NCI-H2029 treated with DMSO at 0.1 percent for 48 hours (cell line): ENCODE data around the gene RAPGEFL1.
"Not testable (repeated sequence)": the region's sequence is repeated elsewhere in the genome, so short reads cannot be mapped to it uniquely, and the experiment has no call there.

Experiments
- DNase-seq: peaks from one replicate; lab custom pipeline; 2025; lab: John Stamatoyannopoulos, UW

RAPGEFL1 gene

DNA sequence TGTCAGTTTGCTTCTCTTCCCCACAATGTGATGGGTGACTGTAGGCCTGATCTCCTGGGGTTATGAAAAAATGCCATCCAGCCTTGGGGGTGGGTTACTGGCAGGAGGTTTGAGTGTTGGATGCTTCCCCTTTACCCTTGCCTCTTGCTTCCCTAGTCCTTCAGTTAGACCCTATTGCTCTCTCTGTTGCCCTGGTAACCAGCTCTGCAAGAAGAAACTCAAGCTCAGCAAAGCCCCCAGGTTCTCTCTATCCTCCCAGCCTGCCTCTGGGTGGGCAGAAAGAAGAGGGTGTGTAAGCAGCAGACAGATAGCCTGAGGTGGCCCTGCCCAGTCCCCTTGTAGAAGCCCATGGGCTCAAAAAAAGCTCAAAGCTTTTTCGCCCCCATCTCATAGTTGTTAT is 2.8 kb upstream of the RAPGEFL1 start:
- no peak for DNase-seq

DNA sequence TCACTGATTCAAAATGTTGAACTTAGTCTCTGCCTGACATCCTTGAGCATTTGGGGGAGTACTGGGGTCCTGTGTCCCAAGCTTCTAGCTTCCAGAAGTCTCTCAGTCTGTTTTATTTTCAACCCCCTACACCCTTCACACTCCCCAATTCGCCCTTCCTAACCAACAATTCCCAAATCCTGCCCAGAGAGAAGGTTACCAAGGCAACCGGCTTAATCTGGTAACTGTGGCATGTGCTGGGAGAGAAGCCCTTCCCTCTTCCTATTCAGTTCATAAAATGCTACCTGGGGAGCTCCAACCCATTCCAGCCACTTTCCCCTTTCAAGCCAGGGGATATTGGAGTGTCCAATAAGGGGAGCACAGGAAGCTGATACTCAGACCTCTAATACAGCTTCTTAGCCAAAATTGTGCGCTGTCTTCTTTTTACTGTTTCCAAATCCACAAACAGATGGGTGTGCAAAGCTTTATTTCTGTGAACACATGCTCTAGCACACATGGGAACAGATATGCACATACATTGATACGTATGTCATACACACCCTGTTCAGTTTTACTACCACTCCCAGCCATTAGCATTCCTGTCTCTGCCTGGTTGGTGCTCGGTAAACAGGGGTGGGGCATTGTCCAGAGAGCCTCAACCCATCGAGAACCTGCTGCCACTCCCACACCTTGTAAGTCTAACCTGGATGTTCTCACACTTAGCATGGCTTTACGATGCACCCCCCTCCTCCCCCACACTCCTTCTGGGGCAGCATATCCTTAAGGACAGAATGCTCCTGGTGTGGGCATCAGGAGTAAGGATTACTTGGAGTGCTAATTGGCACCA is 1.1 kb upstream of the RAPGEFL1 start:
- DNase-seq, result no peak

DNA sequence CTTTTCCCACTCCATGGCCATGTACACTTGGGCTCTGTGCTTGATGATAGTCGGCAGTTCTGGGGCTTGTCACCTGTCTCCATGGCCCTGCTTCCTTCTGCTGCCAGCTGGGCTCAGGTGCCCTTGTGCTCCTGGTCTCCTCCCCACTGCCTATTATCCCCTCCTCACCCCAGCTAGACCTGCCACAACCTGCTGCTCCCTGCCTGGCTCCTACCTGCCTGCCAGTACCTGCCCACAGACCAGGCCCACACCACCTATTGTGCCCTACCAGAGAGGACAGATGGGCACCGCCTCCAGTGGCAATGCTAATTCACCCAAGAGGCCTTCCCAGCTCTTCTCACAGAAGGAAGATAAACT is 538 bp upstream of the RAPGEFL1 start:
- DNase-seq, result peak; percentile 11

DNA sequence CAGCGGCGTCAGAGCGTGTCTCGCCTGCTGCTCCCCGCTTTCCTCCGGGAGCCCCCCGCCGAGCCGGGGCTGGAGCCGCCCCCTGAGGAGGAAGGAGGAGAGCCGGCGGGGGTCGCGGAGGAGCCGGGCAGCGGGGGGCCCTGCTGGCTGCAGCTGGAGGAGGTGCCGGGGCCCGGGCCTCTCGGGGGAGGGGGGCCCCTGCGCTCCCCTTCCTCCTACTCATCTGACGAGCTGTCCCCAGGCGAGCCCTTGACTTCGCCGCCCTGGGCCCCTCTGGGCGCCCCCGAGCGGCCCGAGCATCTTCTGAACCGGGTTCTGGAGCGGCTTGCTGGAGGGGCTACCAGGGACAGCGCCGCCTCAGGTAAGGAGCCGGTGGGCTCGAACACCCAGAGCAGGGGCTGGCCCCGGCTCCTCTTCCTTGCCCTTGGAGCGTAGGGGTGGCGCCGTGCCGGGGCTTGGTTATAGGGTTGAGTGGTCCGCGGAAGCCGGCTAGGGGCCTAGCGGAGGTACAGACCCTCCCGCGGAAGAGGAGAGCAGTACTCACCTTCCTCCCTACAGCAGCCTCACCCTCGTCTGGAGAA is 841 bp downstream of the RAPGEFL1 start:
- no peak for DNase-seq

GRCh38 chr17:40178660-40179059 is 1.4 kb downstream of the RAPGEFL1 start:
- no peak for DNase-seq

DNA sequence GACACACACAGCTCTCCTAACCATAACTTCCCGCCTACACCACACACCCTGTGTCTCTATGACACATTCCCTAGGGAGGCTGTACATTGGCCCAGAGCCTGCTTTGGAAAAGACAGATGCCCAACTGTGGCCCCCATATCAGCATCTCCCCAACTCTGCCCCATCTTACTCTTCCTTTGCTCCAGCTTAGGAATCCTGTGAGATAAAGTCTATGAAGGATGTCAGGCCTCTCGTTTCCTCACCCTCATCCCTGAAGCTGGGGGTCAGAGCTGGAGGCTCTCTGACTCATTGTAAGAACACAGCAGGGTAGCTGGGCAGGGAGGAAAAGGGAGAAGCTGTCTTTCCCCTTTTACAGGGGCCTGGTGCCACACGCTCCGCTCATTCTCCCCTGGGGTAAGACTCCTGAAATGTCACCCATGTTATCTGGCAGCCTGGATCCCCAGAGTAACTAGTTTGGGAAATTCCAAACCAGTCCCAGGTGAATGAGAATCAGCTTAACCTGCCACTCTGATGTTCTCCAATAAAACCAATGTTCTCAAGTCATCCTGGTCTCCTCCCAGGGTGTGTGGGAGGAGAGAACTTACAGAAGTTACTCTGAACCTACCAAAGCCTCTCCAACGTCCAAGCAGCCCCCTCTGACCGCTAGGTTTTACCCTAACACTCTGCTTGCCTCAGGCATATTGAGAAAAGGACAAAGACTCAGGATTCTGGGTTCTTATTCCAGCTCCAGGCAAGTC is 2.8 kb downstream of the RAPGEFL1 start:
- DNase-seq, result no peak

GRCh38 chr17:40180694-40181093 is 3.4 kb downstream of the RAPGEFL1 start:
- no peak for DNase-seq

DNA sequence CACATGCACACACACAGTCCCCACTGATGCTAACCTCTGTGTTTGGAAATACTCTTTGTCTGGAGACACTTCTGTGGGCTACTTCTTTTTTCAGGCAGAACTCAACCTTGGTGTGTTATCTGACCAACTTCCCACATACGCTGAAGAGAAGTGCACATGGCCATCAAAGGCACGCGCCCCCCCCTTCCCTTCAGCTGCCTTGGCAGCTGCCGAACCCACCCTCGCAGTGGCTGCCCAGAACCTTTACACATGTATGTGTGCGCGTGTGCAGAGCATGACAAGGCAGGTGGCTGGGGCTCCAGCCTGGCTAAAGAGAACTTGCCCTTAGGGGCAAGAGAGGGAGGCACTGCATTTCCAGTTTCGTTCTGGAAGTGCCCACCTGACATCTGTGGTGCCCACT is 3.9 kb downstream of the RAPGEFL1 start:
- DNase-seq, result no peak

- DNase-seq, result no peak
Observed at GRCh38 chr17:40182606-40183005, 5.3 kb downstream of the RAPGEFL1 start.

- no peak for DNase-seq
Observed at GRCh38 chr17:40187238-40187637, 10.0 kb downstream of the RAPGEFL1 start.

- no peak for DNase-seq
Observed at GRCh38 chr17:40188694-40189093, 11.4 kb downstream of the RAPGEFL1 start.

- no peak for DNase-seq
Observed at GRCh38 chr17:40190197-40191021, 13.1 kb downstream of the RAPGEFL1 start.

DNA sequence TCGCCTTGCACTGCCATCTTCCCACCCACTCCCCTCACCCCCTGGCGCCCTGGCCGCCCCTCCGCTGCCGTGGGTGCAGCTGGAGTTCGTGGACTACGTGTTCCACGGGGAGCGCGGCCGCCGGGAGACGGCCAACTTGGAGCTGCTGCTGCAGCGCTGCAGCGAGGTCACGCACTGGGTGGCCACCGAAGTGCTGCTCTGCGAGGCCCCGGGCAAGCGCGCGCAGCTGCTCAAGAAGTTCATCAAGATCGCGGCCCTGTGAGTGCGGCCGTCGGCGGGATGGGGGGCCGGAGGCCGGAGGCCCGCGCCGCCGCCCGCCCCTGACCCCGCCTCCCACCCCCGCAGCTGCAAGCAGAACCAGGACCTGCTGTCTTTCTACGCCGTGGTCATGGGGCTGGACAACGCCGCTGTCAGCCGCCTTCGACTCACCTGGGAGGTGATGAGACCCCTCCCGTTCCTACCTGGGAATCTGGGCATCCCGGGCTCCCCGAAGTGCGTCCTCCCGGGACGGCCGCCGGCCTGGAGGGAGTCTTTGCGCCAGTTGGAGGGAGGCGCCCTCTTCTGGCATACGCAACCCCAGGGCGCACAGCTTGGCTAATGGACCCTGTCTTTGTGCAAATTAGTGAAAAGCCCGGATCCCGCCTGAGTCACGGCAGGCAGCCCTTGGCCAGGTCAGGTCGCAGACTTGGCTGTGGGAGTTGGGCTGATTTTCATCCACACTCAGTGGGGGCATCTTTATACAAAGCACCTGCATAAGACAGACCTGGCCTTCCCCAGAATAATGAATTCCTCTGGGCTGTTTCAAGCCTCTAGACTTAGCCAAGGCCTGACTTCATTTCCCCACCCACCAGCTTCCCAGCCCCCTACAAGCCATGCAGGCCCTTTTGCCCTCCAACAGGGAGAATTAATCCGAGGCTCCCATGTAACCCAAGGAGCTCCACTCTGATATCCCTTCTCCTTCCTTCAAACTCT is 14.3 kb downstream of the RAPGEFL1 start:
- no peak for DNase-seq

- no peak for DNase-seq
Observed at GRCh38 chr17:40192961-40193360, 15.7 kb downstream of the RAPGEFL1 start.

- DNase-seq, result no peak
Observed at GRCh38 chr17:40194821-40195220, 17.6 kb downstream of the RAPGEFL1 start.

DNA sequence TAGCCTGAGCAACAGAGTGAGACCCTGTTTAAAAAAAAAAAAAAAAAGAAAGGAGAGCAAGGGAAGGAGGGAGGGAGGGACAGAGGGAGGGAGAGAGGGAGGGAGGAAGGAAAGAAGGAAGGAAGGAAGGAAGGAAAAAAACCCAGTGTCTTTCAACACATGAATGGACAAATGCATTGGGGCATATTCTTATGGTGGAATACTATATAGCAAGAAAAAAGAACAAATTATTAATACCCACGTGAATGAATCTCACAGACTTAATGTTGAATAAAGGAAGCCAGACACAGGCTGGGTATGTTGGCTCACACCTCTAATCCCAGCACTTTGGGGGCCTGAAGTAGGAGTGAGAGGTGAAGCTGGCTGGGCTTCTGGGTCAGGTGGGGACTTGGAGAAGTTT is 20.3 kb downstream of the RAPGEFL1 start:
- no peak for DNase-seq

DNA sequence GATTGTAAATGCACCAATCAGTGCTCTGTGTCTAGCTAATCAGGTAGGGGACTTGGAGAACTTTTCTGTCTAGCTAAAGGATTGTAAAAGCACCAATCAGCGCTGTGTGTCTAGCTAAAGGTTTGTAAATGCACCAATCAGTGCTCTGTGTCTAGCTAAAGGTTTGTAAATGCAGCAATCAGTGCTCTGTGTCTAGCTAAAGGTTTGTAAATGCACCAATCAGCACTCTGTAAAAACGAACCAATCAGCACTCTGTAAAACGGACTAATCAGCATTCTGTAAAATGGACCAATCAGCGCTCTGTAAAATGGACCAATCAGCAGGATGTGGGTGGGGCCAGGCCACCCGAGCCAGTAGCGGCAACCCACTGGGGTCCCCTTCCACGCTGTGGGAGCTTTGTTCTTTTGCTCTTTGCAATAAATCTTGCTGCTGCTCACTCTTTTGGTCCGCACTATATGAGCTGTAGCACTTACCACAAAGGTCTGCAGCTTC is 20.7 kb downstream of the RAPGEFL1 start:
- DNase-seq, result not testable (repeated sequence)

DNA sequence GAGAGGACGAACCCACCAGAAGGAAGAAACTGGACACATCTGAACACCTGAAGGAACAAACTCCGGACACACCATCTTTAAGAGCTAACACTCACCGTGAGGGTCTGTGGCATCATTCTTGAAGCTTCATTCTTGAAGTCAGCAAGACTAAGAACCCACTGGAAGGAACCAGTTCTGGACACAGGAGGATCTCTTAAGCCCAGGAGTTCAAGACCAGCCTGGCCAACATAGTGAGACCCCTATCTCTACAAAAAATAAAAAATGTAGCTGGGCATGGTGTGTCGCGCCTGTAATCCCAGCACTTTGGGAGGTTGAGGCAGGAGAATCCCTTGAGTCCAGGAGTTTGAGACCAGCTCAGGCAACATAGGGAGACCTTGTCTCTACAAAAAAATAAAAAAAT is 21.3 kb downstream of the RAPGEFL1 start:
- no peak for DNase-seq

DNA sequence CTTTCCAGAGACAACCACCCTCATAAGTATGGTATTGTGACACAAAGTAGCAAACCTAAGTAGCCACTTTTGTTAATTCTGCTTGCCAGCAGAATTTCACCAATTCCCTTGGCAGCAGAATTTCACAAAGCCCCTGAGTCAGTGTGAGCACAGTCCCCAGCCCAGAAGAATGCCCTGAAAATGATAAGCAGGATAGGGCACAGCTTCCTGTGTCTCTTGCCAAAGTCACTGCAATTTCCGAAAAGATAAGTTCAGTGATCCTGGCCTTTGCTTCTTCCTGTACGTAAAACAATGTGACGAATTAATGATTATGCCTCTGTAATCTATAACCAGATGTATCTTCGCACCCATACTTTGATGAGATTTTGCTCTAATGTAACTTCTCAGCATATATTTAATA is 25.9 kb downstream of the RAPGEFL1 start:
- no peak for DNase-seq

DNA sequence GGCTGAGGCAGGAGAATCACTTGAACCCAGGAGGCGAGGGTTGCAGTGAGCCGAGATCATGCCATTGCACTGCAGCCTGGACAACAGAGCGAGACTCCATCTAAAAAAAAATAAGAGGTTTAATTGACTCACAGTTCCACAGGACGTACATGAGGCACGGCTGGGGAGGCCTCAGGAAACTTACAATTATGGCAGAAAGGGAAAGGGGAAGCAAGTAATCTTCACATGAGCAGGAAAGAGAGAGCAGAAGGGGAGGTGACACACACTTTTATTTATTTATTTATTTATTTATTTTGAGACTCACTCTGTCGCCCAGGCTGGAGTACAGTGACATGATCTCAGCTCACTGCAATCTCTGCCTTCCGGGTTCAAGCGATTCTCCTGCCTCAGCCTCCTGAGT is 28.9 kb downstream of the RAPGEFL1 start:
- DNase-seq, result not testable (repeated sequence)
